HG03135 (cell line): ENCODE data around the gene SIN3B.

ENCODE experiments used
- ATAC-seq: cut with Tn5 transposase; IDR thresholded peaks from one replicate; pipeline ENCODE4 v1.9.1; 2021; ENCODE audit warnings: mild to moderate bottlenecking, moderate library complexity; ENCODE audit not compliant: unreplicated experiment

SIN3B gene

DNA sequence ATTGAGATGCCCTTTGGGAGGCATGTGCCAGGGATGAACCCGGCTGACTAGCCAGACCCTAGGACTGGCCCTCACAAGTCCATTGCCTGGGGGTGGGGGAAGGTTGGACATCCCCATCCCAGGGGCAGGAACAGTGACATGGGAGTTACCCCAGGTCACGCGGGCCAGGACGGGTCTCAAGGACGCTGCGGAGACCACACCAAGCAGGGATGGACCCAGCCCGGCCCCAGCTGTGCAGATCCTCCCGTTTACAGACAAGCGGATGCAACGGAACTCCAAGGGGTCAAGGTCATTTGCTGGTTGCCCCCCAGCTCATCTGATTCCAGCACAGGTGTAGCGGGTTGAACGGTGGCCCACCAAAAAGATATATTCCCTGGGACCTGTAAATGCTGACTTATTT, 79.6 kb downstream of the SIN3B start:
- ATAC-seq = no peak

DNA sequence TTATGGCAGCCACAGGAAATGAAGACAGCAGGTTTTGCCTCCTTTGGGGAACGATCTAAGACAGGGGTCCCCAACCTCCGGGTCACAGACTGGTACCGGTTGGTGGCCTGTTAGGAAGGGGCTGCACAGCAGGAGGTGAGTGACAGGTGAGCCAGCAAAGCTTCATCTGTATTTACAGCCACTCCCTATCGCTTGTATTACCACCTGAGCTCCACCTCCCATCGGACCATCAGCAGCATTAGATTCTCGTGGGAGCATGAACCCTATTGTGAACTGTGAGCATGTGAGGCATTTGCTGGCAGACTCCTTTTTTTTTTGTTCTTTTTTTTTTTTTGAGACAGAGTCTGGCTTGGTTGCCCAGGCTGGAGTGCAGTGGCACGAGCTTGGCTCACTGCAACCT, 81.8 kb downstream of the SIN3B start:
- no peak for ATAC-seq

DNA sequence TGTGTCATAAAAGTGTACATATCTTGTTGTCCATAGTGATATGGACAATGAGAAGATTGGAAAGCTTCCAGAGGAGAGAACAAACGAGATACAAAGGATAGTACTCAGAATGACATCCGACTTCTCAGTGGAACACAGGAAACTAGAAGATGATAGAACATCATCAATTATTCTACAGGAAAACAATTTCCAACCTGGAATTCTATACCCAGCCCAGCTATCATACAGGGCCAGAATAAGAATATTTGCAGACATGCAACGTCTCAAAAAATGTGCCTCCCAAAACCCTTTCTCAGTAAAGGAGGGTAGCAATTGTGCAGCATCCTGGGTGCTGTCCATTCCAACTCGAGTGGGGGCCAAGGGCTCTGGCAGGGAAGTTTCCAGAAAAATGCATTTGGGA, 83.6 kb downstream of the SIN3B start:
- ATAC-seq = no peak

DNA sequence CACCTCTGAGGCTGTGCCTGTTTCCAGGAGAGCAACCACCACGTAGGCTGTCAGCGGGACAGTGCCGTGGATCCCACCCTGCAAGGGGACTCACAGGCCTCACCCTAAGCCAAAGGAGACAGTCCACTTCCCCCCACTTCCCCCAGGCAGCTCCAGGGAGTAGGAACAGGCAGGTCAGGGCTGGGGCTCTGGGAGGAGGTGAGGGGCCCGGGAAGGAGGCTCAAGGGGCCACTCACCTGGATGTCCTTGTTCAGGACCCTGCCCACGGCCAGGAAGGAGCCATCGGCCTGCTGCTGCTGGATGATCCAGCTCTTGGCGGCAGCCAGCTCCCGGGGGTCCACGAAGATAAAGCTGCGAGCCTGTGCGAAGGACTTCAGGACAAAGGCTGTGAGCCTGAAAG, 85.2 kb downstream of the SIN3B start:
- ATAC-seq = no peak

DNA sequence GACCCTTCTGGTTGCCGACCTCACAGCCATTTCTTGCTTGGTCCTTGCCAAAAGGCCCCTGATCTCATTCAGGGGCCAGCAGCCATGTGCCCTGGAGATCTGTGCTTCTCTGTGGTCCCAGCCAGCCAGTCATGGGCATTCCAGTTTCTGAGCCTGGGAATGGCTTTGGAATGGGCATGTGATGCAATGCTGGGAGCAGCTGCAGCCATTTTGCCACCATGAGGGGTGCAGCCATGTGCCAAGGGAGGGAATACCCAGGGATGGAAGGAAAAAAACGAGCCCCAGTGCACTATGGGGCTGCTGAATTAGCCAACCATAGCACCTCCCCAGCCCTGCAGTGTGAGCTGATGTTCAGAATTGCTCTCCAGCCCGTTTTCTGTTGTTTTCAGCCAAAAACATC, 85.9 kb downstream of the SIN3B start:
- ATAC-seq = no peak

DNA sequence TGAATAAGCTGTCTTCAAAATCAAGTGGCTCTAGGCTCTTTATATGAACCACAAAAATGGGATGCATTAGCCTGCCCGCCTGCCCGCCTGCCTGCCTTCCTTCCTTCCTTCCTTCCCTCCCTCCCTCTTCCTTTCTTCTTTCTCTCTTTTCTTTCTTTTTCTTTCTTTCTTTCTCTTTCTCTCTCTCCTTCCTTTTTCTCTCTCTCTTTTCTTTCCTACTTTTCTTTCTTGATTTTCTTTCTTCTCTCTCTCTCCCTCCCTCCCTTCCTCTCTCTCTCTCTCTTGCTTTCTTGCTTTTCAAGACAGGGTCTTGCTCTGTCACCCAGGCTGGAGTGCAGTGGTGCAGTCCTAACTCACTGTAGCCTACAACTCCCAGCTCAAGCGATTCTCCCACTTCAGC, 86.5 kb downstream of the SIN3B start:
- ATAC-seq = no peak

DNA sequence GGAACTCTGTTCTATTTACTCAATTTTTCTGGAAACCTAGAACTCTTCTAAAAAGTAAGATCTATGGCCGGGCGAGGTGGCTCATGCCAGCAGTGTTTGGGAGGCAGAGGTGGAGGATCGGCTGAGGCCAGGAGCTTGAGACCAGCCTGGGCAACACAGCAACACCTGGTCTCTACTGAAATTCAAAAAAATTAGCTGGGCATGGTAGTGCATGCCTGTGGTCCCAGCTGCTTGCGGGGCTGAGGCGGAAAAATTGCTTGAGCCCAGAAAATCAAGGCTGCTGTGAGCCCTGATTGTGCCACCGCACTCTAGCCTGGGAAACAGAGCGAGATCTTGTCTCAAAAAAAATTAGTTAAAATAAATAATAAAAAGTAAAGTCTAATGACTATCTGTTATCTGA, 88.2 kb downstream of the SIN3B start:
- no peak for ATAC-seq

DNA sequence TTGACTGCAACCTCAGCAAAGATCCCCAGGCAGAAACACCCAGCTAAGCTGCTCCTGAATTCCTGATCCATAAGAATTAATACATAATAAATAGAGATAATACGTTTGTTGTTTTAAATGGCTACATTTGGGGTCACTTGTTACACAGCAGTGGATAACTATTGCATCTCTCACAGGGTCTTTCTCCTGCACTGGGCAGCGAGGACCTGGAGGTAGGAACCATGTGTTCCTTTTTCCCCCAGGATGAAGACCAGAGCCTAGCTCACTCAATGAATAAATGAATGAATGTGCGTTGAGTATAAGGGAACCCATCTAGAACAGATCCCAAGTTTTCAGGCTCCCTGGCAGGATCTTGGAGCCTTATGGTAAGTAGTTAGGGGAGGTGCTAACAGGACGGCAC, 90.3 kb downstream of the SIN3B start:
- no peak for ATAC-seq

DNA sequence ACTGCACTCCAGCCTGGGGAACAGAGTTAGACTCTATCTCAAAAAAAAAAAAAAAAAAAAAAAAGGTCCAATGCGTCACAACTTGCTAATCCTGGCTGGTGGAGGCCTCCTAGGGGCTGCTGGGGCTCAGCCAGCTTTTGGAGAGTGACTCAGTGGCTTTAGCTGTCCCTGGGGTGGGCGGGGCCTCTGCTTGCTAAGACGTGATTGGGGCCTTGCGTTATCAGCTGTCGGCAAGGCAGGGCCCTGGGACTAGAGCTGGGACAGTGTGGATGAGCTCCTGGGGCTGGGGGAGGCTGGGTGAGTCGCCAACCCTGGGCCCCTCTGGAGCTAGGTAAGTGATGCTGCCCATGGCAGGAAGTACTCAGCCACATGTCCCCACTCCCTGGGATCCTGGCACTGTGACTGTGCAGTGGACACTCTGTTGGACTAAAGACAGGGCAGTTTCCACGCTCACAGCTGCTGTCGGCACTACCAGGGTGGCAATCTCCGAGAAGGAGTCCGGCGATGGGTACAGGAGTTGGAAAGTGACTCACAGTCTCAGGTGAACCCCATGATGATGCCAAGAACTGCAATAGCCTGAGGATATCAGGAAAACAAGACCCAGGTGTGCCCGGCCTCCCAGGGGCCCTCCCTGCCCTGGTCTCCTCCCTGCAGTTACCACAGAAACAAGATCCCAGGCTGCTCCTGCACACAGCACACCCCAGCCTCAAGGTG, 91.8 kb downstream of the SIN3B start:
- ATAC-seq = no peak

DNA sequence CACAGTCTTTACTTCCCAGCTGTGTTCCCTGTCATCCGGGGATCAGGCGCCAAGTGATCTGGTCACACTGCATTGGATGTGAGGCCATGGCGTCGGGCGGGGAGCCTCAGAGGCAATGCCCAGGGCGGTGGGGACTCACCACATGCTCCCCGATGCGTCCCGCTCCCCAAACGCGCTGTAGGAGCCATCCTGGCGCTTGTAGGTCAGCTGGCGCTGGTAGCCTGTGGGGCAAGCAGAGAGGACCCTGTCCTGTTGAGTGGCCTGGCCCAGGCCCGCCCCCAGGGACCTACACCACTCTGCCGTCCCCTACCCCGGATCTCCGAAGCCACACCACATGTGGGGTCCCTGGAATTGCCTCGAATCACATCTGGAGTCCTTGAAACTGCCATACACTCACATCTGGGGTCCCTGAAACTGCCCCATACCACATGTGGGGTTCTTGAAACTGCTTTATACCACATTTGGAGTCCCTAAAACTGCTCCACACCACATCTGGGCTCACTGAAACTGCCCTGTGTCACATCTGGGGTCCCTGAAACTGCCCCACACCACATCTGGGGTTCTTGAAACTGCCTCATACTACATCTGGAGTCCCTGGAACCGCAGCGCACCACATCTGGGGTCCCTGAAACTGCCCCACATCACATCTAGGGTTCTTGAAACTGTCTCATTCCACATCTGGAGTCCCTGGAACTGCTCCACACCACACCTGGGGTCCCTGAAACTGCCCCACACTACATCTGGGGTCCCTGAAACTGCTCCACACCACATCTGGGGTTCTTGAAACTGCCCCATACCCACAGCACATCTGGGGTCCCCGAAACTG, 92.8 kb downstream of the SIN3B start:
- no peak for ATAC-seq

DNA sequence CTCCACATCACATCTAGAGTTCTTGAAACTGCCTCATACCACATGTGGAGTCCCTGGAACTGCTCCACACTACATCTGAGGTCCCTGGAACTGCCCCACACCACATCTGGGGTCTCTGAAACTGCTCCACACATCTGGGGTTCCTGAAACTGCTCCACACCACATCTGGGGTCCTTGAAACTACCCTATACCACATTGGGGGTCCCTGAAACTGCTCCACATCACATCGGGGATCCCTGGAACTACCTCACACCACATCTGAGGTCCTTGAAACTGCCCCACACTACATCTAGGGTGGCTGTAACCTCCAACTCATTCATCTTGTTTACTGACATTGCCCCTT, 93.4 kb downstream of the SIN3B start:
- no peak for ATAC-seq

DNA sequence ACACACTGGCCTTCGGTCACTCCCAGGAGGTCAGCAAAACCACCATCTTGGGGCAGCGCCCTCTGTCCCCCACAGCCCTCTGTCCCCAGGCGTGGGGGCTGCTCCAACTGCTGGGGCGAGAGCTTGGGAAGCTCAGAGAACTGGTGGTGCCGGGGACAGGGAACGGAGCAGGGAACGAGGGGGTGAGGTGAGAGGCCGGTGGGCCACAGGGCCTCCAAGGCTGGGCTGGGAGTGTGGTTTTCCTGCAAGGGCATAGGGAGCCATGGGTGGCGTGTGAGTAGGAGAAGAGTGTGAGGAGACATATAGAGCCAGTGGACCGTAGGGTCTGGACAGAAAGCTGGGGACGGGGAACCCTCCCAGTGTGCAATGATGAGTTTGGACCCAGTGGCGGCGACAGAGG, 93.8 kb downstream of the SIN3B start:
- ATAC-seq = no peak

DNA sequence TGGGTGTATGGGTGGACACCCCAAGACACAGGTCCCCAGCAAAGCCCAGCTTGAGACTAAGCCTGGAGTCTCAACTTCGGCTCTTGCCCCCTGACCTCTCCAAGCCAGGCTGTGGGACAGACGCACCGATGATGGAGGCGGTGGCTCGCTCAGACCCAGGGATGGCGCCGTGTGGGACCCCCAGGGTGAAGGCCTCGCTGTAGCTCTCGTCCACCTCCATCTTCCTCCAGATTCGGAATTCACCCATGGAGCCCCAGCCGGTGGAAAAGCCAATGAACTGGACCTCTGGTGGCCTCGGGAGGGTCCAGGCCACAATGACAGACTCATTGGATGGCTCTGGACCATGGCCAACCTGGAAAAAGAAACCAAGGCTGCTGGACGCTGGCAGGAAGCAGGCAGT, 98.7 kb downstream of the SIN3B start:
- ATAC-seq = no peak

DNA sequence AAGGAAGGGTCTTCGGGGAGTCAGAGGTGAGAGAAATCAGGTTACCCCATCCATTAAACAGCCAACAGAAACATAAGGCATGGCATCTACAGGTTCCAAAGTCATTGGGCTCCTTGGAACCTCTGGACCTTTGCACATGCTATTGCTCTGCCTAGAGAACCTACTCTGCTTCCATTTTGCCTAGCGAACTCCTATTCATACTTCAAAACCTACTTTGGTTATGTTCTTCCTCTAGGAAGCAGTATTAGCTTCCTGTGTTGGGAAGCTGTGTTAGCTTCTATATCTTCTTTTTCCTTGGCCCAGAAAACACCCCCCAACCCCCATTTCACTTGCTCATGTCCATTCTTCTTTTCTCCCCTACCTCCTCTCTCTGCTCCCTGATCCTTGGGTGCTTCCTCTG, 99.2 kb downstream of the SIN3B start:
- ATAC-seq = no peak

DNA sequence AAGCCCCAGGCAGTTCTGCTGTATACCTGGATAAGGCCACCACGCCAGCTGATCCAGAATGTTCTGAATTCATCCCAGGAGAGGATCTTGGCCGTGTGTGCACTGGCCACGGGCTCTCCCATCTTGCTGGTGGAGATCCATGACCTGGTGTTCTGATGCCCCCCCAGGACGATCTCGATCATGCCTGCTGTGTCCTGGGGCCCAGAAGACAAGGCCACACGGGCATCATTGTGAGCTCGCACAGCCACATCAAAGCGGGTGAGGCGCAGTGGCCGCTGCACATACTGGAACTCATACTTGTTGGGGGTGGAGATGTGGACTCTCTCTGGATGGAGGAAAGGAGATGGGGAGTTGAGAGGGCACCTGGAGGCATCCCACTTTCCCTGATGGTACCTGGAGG, 99.7 kb downstream of the SIN3B start:
- ATAC-seq = no peak
